Stimulated activated effector memory CD8-positive, alpha-beta T cell treated with anti-CD3 and anti-CD28 coated beads, Interleukin-12 subunit alpha, Interleukin-12 subunit beta, amount 100 ng/mL, for 72 hours (primary cell): ENCODE results near the gene ERI3.
"Not testable (repeated sequence)": the region's sequence is repeated elsewhere in the genome, so short reads cannot be mapped to it uniquely, and the experiment has no call there.

Source experiments
- ATAC-seq: fragments of 150-1000 bp; cut with Tn5 transposase; 2 replicates; pipeline ENCODE4 v1.10.0; 2021
- DNase-seq, 2 donors: peaks; one replicate each; pipeline ENCODE4 v3.0.0; 2021 to 2022; ENCODE audit warnings: low spot score in 2 of 2
- H3K27ac Mint-ChIP-seq: one replicate; pipeline ENCODE4 v1.8.0; 2022; ENCODE audit warnings: mild to moderate bottlenecking, mixed read lengths
- H3K36me3 Mint-ChIP-seq: one replicate; pipeline ENCODE4 v1.8.0; 2022; ENCODE audit warnings: mild to moderate bottlenecking, mixed read lengths
- H3K4me1 Mint-ChIP-seq: one replicate; pipeline ENCODE4 v1.8.0; 2022; ENCODE audit warnings: mixed read lengths
- H3K4me3 Mint-ChIP-seq: one replicate; pipeline ENCODE4 v1.8.0; 2022; ENCODE audit warnings: mild to moderate bottlenecking, mixed read lengths
- H3K9me3 Mint-ChIP-seq: one replicate; pipeline ENCODE4 v1.8.0; 2022; ENCODE audit warnings: mixed read lengths

ERI3 gene

GRCh38 chr1:44219301-44219626 is 135.8 kb downstream of the ERI3 start:
- Mint-ChIP-seq H3K4me3 (no peak overlapping the region), H3K4me1 (peaks cover 38% of the 10 kb centered on the region), H3K9me3 (no peaks in the 10 kb centered on the region), H3K36me3 (peaks cover 41% of the 10 kb centered on the region), H3K27ac (no peak overlapping the region)
- no peak for DNase-seq
- no peak for ATAC-seq

GRCh38 chr1:44218503-44219300 is 136.4 kb downstream of the ERI3 start:
- Mint-ChIP-seq H3K27ac (peak overlapping the region; percentile 63), H3K36me3 (peaks cover 45% of the 10 kb centered on the region), H3K4me3 (no peak overlapping the region), H3K4me1 (peaks cover 39% of the 10 kb centered on the region), H3K9me3 (no peaks in the 10 kb centered on the region)
- DNase-seq (no peak), ATAC-seq (no peak)

- Mint-ChIP-seq H3K4me1 (peaks cover 40% of the 10 kb centered on the region), H3K4me3 (no peak overlapping the region), H3K27ac (peak overlapping the region; percentile 63), H3K36me3 (peaks cover 50% of the 10 kb centered on the region), H3K9me3 (no peaks in the 10 kb centered on the region)
- ATAC-seq (peak; percentile 49), DNase-seq (peak; percentile 59 to 88)
Observed at GRCh38 chr1:44217809-44218410, 137.1 kb downstream of the ERI3 start.

GRCh38 chr1:44213222-44214112 is 141.6 kb downstream of the ERI3 start, which contains the start of gene DMAP1:
Gene DMAP1 (plus strand): TSS chr1:44213471. CDS start chr1:44213754, 283 bp downstream.
- Mint-ChIP-seq H3K4me1 (peaks cover 48% of the 10 kb centered on the region), H3K27ac (peak within 1 kb of the TSS; percentile 97), H3K9me3 (no peaks in the 10 kb centered on the region), H3K36me3 (peaks cover 30% of the 10 kb centered on the region), H3K4me3 (peak within 1 kb of the TSS; percentile 96)
- DNase-seq = peak; percentile 89 to 96
- ATAC-seq = peak; percentile 92

- Mint-ChIP-seq H3K4me3 (peak overlapping the region; percentile 96), H3K36me3 (peaks cover 23% of the 10 kb centered on the region), H3K9me3 (no peaks in the 10 kb centered on the region), H3K27ac (peak overlapping the region; percentile 97), H3K4me1 (peaks cover 43% of the 10 kb centered on the region)
- ATAC-seq = peak; percentile 76
- DNase-seq = peak; percentile 22 to 69
Observed at GRCh38 chr1:44212355-44213221, 142.5 kb downstream of the ERI3 start.

- ATAC-seq = no peak
- H3K27ac Mint-ChIP-seq = no peak overlapping the region
- peaks cover 9% of the 10 kb centered on the region for H3K36me3 Mint-ChIP-seq
Observed at GRCh38 chr1:44210595-44210994, 144.5 kb downstream of the ERI3 start.

GRCh38 chr1:44208226-44208625 is 146.8 kb downstream of the ERI3 start:
- Mint-ChIP-seq H3K27ac (no peak overlapping the region), H3K4me1 (peaks cover 11% of the 10 kb centered on the region), H3K4me3 (no peak overlapping the region), H3K9me3 (no peaks in the 10 kb centered on the region), H3K36me3 (no peaks in the 10 kb centered on the region)
- ATAC-seq (no peak), DNase-seq (no peak)

More at GRCh38 chr1:44210595-44210994, 144.5 kb downstream of the ERI3 start:
- Mint-ChIP-seq H3K4me1 (peaks cover 34% of the 10 kb centered on the region), H3K9me3 (no peaks in the 10 kb centered on the region), H3K4me3 (no peak overlapping the region)
- no peak for DNase-seq

- H3K36me3 Mint-ChIP-seq, H3K4me1 Mint-ChIP-seq, H3K9me3 Mint-ChIP-seq, H3K4me3 Mint-ChIP-seq, ATAC-seq, H3K27ac Mint-ChIP-seq, DNase-seq: not testable (repeated sequence)
Observed at GRCh38 chr1:44206545-44206944, 148.5 kb downstream of the ERI3 start.

GRCh38 chr1:44200336-44200735 is 154.7 kb downstream of the ERI3 start:
- Mint-ChIP-seq H3K4me3 (no peak overlapping the region), H3K27ac (no peak overlapping the region), H3K36me3 (no peaks in the 10 kb centered on the region), H3K9me3 (no peaks in the 10 kb centered on the region), H3K4me1 (no peaks in the 10 kb centered on the region)
- DNase-seq (no peak), ATAC-seq (no peak)

GRCh38 chr1:44174630-44175029 is 180.4 kb downstream of the ERI3 start:
- ATAC-seq (no peak), DNase-seq (no peak)
- H3K4me1 Mint-ChIP-seq = no peaks in the 10 kb centered on the region
- no peaks in the 10 kb centered on the region for H3K9me3 Mint-ChIP-seq
- no peak overlapping the region for H3K27ac Mint-ChIP-seq
- no peak overlapping the region for H3K4me3 Mint-ChIP-seq
- no peaks in the 10 kb centered on the region for H3K36me3 Mint-ChIP-seq
